ENCODE measurements around the gene MAP3K15.
"Not testable (repeated sequence)": the region's sequence is repeated elsewhere in the genome, so short reads cannot be mapped to it uniquely, and the experiment has no call there.

Gene MAP3K15

GRCh38 chrX:19532709-19533108, 17.4 kb upstream of the MAP3K15 start:
- no peak for DNase-seq (ENCODE audit: low read depth)

GRCh38 chrX:19517965-19518364, 2.7 kb upstream of the MAP3K15 start:
- DNase-seq (ENCODE audit: low read depth) = no peak

GRCh38 chrX:19515615-19516105, 352 bp upstream of the MAP3K15 start:
- no peak for DNase-seq (ENCODE audit: low read depth)

GRCh38 chrX:19513383-19513782, 1.9 kb downstream of the MAP3K15 start:
- DNase-seq (ENCODE audit: low read depth) = no peak

- DNase-seq (ENCODE audit: low read depth) = no peak
Measured at GRCh38 chrX:19512961-19513360, 2.3 kb downstream of the MAP3K15 start.

GRCh38 chrX:19512359-19512758, 2.9 kb downstream of the MAP3K15 start:
- no peak for DNase-seq (ENCODE audit: low read depth)

GRCh38 chrX:19511796-19512195, 3.5 kb downstream of the MAP3K15 start:
- DNase-seq (ENCODE audit: low read depth) = not testable (repeated sequence)

GRCh38 chrX:19496711-19497110, 18.6 kb downstream of the MAP3K15 start:
- no peak for DNase-seq (ENCODE audit: low read depth)

GRCh38 chrX:19487520-19488200, 27.6 kb downstream of the MAP3K15 start:
- DNase-seq (ENCODE audit: low read depth) = no peak

GRCh38 chrX:19479458-19479857, 35.9 kb downstream of the MAP3K15 start:
- DNase-seq (ENCODE audit: low read depth) = no peak

GRCh38 chrX:19468383-19468782, 46.9 kb downstream of the MAP3K15 start:
- DNase-seq (ENCODE audit: low read depth) = not testable (repeated sequence)

- DNase-seq (ENCODE audit: low read depth) = no peak
Measured at GRCh38 chrX:19462879-19463278, 52.4 kb downstream of the MAP3K15 start.

GRCh38 chrX:19462231-19462630, 53.1 kb downstream of the MAP3K15 start:
- no peak for DNase-seq (ENCODE audit: low read depth)

GRCh38 chrX:19457662-19458061, 57.6 kb downstream of the MAP3K15 start:
- no peak for DNase-seq (ENCODE audit: low read depth)

GRCh38 chrX:19448077-19448476, 67.2 kb downstream of the MAP3K15 start:
- no peak for DNase-seq (ENCODE audit: low read depth)

- no peak for DNase-seq (ENCODE audit: low read depth)
Measured at GRCh38 chrX:19446397-19446796, 68.9 kb downstream of the MAP3K15 start.

GRCh38 chrX:19445772-19446171, 69.5 kb downstream of the MAP3K15 start:
- DNase-seq (ENCODE audit: low read depth) = not testable (repeated sequence)

- DNase-seq (ENCODE audit: low read depth) = no peak
Measured at GRCh38 chrX:19443869-19444526, 71.3 kb downstream of the MAP3K15 start.

GRCh38 chrX:19440713-19441112, 74.6 kb downstream of the MAP3K15 start:
- DNase-seq (ENCODE audit: low read depth) = peak; percentile 5

GRCh38 chrX:19422661-19423060, 92.6 kb downstream of the MAP3K15 start:
- DNase-seq (ENCODE audit: low read depth) = not testable (repeated sequence)

- DNase-seq (ENCODE audit: low read depth) = no peak
Measured at GRCh38 chrX:19410259-19410658, 105.0 kb downstream of the MAP3K15 start.

GRCh38 chrX:19403696-19404095, 111.6 kb downstream of the MAP3K15 start:
- no peak for DNase-seq (ENCODE audit: low read depth)

- DNase-seq (ENCODE audit: low read depth) = no peak
Measured at GRCh38 chrX:19392703-19393102, 122.6 kb downstream of the MAP3K15 start.

GRCh38 chrX:19392078-19392477, 123.2 kb downstream of the MAP3K15 start:
- DNase-seq (ENCODE audit: low read depth) = no peak

Measured in non-pigmented ciliary epithelial cell (primary cell).